HepG2 (cell line): ENCODE measurements around the gene TEX19. TPM values are rescaled to one million over a fixed set of nuclear protein-coding genes. Genes with fewer than 3 reads are reported as not detected.
A peak's percentile ranks its signal among the peaks of the same experiment; 100 is the strongest.

Experiments used
- ARNTL ChIP-seq: sonication (generic); formaldehyde crosslinking; IDR thresholded peaks from 2 replicates; pipeline ENCODE4 v1.4.0; 2020; ENCODE audit warnings: mild to moderate bottlenecking, missing genetic modification reagents
- CEBPG ChIP-seq: IDR thresholded peaks from 2 replicates; pipeline ENCODE4 v1.6.1; 2016
- HMGA1 ChIP-seq: sonication (generic); formaldehyde crosslinking; conservative IDR thresholded peaks from 2 replicates; pipeline ENCODE4 v1.4.0; 2020; ENCODE audit warnings: missing genetic modification reagents
- LCORL ChIP-seq, 2 experiments: fragments of 450-650 bp in 1 of 2; sonication (generic) in 1 of 2; formaldehyde crosslinking in 1 of 2; IDR thresholded peaks; 2 replicates each; pipeline versions ENCODE4 v1.5.0 to v1.6.1; 2017 to 2020; ENCODE audit warnings: antibody characterized with exemption in 1 of 2, missing genetic modification reagents in 1 of 2
- MTF2 ChIP-seq: sonication (generic); formaldehyde crosslinking; IDR thresholded peaks from 2 replicates; pipeline ENCODE4 v1.5.0; 2020; ENCODE audit warnings: missing genetic modification reagents, borderline replicate concordance
- POLR2A ChIP-seq, 2 experiments: IDR thresholded peaks; 2 replicates each; pipeline ENCODE4 v1.6.1; 2011; ENCODE audit warnings: low read depth in 2 of 2, low read length in 2 of 2, mild to moderate bottlenecking in 1 of 2, moderate library complexity in 1 of 2; ENCODE audit not compliant: insufficient read depth in 1 of 2
- REPIN1 ChIP-seq: sonication (generic); formaldehyde crosslinking; IDR thresholded peaks from 2 replicates; pipeline ENCODE4 v1.8.0; 2022; ENCODE audit warnings: missing genetic modification reagents, low read depth, mild to moderate bottlenecking, borderline replicate concordance
- SMARCE1 ChIP-seq: fragments of 450-650 bp; IDR thresholded peaks from 2 replicates; pipeline ENCODE4 v1.6.1; 2017; ENCODE audit warnings: borderline replicate concordance
- TBP ChIP-seq: sonication (generic); formaldehyde crosslinking; IDR thresholded peaks from 2 replicates; pipeline ENCODE4 v1.5.0; 2020; ENCODE audit warnings: missing genetic modification reagents
- TOPORS ChIP-seq: sonication (generic); formaldehyde crosslinking; IDR thresholded peaks from 2 replicates; pipeline ENCODE4 v1.8.0; 2023; ENCODE audit warnings: mild to moderate bottlenecking, missing genetic modification reagents
- ZNF142 ChIP-seq: sonication (generic); formaldehyde crosslinking; IDR thresholded peaks from 2 replicates; pipeline ENCODE4 v1.4.0; 2020; ENCODE audit warnings: missing genetic modification reagents
- ZNF556 ChIP-seq: sonication (generic); formaldehyde crosslinking; IDR thresholded peaks from 2 replicates; pipeline ENCODE4 v1.4.0; 2020; ENCODE audit warnings: mild to moderate bottlenecking, missing genetic modification reagents, borderline replicate concordance
- polyA plus RNA-seq, 8 experiments: library from polyadenylated mRNA; depleted of rRNA in 3 of 8; stranded (reverse) in 7 of 8; unstranded in 1 of 8; fragments of >200 nt; fragmentation: Illumina TruSeq in 4 of 8; extraction: Trizol in 4 of 8; gene quantifications; 2 replicates each; pipeline versions ENCODE4 v1.2.1 to v1.2.3, GENCODE V29; 2011 to 2016; ENCODE audit warnings: low read depth in 4 of 8, missing spikeins in 1 of 8, mixed read lengths in 1 of 8; ENCODE audit not compliant: insufficient read depth in 1 of 8
- total RNA-seq, 5 experiments: library from RNA; depleted of rRNA; stranded (reverse); fragments of >200 nt; fragmentation: Illumina TruSeq; extraction: Trizol; gene quantifications; 2 replicates each; pipeline ENCODE4 v1.2.3, GENCODE V29; 2016; ENCODE audit warnings: low read depth in 1 of 5
- TF ChIP-seq, protein P1 (sequence below): sonication (generic); formaldehyde crosslinking; IDR thresholded peaks from 2 replicates; pipeline ENCODE4 v1.4.0; 2020; ENCODE audit warnings: missing genetic modification reagents
- TF ChIP-seq, protein P2 (sequence below): sonication (generic); formaldehyde crosslinking; IDR thresholded peaks from 2 replicates; pipeline ENCODE4 v1.4.0; 2020; ENCODE audit warnings: missing genetic modification reagents
- TF ChIP-seq, protein P3 (sequence below): sonication (generic); formaldehyde crosslinking; IDR thresholded peaks from 2 replicates; pipeline ENCODE4 v1.4.0; 2020; ENCODE audit warnings: mild to moderate bottlenecking, missing genetic modification reagents
- TF ChIP-seq, protein P4 (sequence below): sonication (generic); formaldehyde crosslinking; IDR thresholded peaks from 2 replicates; pipeline ENCODE4 v1.4.0; 2020; ENCODE audit warnings: missing genetic modification reagents
- TF ChIP-seq, protein P5 (sequence below): IDR thresholded peaks from 2 replicates; pipeline ENCODE4 v1.6.1; 2016; ENCODE audit warnings: mild to moderate bottlenecking, missing biosample characterization, missing genetic modification reagents

Gene TEX19
- total and polyA plus RNA-seq, 2 of the 13 experiments (the other 11 are each of a cell fraction or from before 2014, with no cell fraction given), result 1.3 to 6.0 TPM

DNA sequence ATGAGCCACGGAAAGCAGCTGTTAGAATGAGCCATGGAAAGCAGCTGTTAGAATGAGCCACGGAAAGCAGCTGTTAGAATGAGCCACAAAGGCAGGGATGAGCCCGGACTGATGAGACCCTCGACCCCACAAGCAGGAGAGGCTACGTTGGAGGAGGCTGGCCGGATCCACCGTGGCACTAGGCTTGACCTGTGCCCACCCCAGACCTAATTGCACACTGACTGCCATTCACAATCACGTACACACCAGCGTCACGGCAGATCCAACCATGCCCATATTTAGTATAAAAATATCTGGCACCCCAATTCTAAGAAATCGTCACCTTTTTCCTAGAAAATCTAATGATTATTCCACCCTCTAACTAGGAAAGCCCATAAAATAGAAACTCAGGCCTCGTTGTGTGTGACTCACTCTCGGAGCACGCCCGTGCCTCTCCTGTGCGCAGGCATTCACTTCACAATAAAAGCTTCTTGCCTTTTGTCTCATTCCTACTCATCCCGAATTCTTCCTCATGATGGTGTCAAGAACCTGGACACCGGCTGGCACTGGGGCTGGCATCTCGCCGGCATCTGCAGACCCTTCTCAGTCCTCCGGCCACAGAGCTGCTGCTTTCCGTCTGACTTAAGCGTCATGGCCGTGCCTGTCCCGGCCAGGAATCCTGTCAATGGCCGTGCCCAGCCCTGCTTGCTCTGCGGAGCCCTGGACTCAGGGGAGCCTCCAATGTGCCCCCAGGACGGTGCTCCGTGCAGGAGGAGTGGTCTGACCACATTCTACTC is 20.0 kb upstream of the TEX19 start (continued):
- TF ChIP-seq ZNF142 (CRISPR knock-in tag), result 0 out of 2 replicates have a peak, but pooled peaks have one; percentile 34
- no peak for TF ChIP-seq TBP (CRISPR knock-in tag)
- TF ChIP-seq LCORL (IDR thresholded peaks at IDR 0.05), result no peak
- no peak for TF ChIP-seq LCORL (CRISPR knock-in tag; IDR thresholded peaks at IDR 0.05)
- TF ChIP-seq REPIN1 (CRISPR knock-in tag), result no peak
- no peak for TF ChIP-seq TOPORS (CRISPR knock-in tag)
- TF ChIP-seq, protein P1, sequence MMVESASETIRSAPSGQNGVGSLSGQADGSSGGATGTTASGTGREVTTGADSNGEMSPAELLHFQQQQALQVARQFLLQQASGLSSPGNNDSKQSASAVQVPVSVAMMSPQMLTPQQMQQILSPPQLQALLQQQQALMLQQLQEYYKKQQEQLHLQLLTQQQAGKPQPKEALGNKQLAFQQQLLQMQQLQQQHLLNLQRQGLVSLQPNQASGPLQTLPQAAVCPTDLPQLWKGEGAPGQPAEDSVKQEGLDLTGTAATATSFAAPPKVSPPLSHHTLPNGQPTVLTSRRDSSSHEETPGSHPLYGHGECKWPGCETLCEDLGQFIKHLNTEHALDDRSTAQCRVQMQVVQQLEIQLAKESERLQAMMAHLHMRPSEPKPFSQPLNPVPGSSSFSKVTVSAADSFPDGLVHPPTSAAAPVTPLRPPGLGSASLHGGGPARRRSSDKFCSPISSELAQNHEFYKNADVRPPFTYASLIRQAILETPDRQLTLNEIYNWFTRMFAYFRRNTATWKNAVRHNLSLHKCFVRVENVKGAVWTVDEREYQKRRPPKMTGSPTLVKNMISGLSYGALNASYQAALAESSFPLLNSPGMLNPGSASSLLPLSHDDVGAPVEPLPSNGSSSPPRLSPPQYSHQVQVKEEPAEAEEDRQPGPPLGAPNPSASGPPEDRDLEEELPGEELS, result no peak
- no peak for TF ChIP-seq ZNF556 (CRISPR knock-in tag)
- TF ChIP-seq CEBPG (CRISPR knock-in tag), result no peak
- no peak for TF ChIP-seq MTF2
- TF ChIP-seq ARNTL (CRISPR knock-in tag), result no peak
- TF ChIP-seq HMGA1 (CRISPR knock-in tag), result no peak
- no peak for TF ChIP-seq SMARCE1
- TF ChIP-seq, protein P2, sequence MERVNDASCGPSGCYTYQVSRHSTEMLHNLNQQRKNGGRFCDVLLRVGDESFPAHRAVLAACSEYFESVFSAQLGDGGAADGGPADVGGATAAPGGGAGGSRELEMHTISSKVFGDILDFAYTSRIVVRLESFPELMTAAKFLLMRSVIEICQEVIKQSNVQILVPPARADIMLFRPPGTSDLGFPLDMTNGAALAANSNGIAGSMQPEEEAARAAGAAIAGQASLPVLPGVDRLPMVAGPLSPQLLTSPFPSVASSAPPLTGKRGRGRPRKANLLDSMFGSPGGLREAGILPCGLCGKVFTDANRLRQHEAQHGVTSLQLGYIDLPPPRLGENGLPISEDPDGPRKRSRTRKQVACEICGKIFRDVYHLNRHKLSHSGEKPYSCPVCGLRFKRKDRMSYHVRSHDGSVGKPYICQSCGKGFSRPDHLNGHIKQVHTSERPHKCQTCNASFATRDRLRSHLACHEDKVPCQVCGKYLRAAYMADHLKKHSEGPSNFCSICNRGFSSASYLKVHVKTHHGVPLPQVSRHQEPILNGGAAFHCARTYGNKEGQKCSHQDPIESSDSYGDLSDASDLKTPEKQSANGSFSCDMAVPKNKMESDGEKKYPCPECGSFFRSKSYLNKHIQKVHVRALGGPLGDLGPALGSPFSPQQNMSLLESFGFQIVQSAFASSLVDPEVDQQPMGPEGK (CRISPR knock-in tag), result 0 out of 2 replicates have a peak, but pooled peaks have one; percentile 55
- TF ChIP-seq POLR2A (IDR thresholded peaks at IDR 0.05; ENCODE audit: insufficient read depth in 1 of 2, low read depth in 2 of 2, low read length in 2 of 2), result peak; percentile 2 to 52; a peak in 3 of 4 replicates
- TF ChIP-seq, protein P3, sequence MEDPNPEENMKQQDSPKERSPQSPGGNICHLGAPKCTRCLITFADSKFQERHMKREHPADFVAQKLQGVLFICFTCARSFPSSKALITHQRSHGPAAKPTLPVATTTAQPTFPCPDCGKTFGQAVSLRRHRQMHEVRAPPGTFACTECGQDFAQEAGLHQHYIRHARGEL (CRISPR knock-in tag), result no peak
- TF ChIP-seq, protein P4, sequence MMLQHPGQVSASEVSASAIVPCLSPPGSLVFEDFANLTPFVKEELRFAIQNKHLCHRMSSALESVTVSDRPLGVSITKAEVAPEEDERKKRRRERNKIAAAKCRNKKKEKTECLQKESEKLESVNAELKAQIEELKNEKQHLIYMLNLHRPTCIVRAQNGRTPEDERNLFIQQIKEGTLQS (CRISPR knock-in tag), result no peak
- TF ChIP-seq, protein P5, sequence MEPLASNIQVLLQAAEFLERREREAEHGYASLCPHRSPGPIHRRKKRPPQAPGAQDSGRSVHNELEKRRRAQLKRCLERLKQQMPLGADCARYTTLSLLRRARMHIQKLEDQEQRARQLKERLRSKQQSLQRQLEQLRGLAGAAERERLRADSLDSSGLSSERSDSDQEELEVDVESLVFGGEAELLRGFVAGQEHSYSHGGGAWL (CRISPR knock-in tag), result 0 out of 2 replicates have a peak, but pooled peaks have one; percentile 31
